ENCODE data around the gene GAPDH. TPM values are rescaled to one million over a fixed set of nuclear protein-coding genes. Genes with fewer than 3 reads are reported as not detected.

Gene GAPDH
- polyA plus RNA-seq, 2 of the 4 experiments (the other 2 are of a cell fraction): 6,463 to 10,036 TPM

GRCh38 chr12:6526201-6526600, 8.1 kb upstream of the GAPDH start:
- Histone ChIP-seq H3K4me3 (no peak overlapping the region), H3K4me2 (no peak overlapping the region), H3K27ac (no peak overlapping the region), H3K9me3 (no peaks in the 10 kb centered on the region), H3K4me1 (peaks cover 2% of the 10 kb centered on the region; the same call in 2 of the 3 replicates)
- ChIA-PET CTCF (interaction anchor here (0.9 to 1.5 kb wide), 7 partner anchors 10 to 116 kb away, joined by 3 to 7 read pairs (median 3); no protein-coding TSS in a partner anchor), POLR2A (no interaction called here)
- DNase-seq (ENCODE audit: low read depth in 1 of 2, low spot score in 1 of 2): no peak
- no peak for ATAC-seq
- no peak for TF ChIP-seq BCL3 (IDR thresholded peaks at IDR 0.05)
- TF ChIP-seq JUNB (IDR thresholded peaks at IDR 0.05): no peak
- TF ChIP-seq GATA3 (IDR thresholded peaks at IDR 0.05; ENCODE audit: borderline replicate concordance): no peak
- no peak for TF ChIP-seq KDM1A (IDR thresholded peaks at IDR 0.05; ENCODE audit: low read depth)
- no peak for TF ChIP-seq FOXS1 (CRISPR knock-in tag; IDR thresholded peaks at IDR 0.05)
- no peak for TF ChIP-seq CEBPB (IDR thresholded peaks at IDR 0.05)
- no peak for TF ChIP-seq MYC (IDR thresholded peaks at IDR 0.05; ENCODE audit: borderline replicate concordance, low read length)
- 86% methylated on average over 7 of the region's 7 CpGs for WGBS (ENCODE audit: missing lambda C conversion rate)
- no peak for FAIRE-seq

- Histone ChIP-seq H3K4me2 (no peak overlapping the region), H3K27ac (no peak overlapping the region), H3K4me3 (no peak overlapping the region), H3K9me3 (no peaks in the 10 kb centered on the region), H3K4me1 (peaks cover 10% of the 10 kb centered on the region)
- no peak for ATAC-seq
- WGBS (ENCODE audit: missing lambda C conversion rate): 90% methylated on average over 19 of the region's 19 CpGs
- CTCF ChIA-PET: interaction anchor here (0.6 to 3.1 kb wide), 9 partner anchors 10 to 418 kb away, joined by 3 to 27 read pairs (median 3); no protein-coding TSS in a partner anchor
- FAIRE-seq: no peak
- no peak for DNase-seq (ENCODE audit: low read depth in 1 of 2, low spot score in 1 of 2)
- POLR2A ChIA-PET: no interaction called here
- TF ChIP-seq TP53 (CRISPR knock-in tag; IDR thresholded peaks at IDR 0.05) (no peak), FOXS1 (CRISPR knock-in tag; IDR thresholded peaks at IDR 0.05) (no peak), USF2 (IDR thresholded peaks at IDR 0.05) (no peak), RAD21 (conservative IDR thresholded peaks at IDR 0.05 in 1 of 2, IDR thresholded peaks at IDR 0.05 in 1 of 2) (no peak), GATA3 (IDR thresholded peaks at IDR 0.05; ENCODE audit: borderline replicate concordance) (no peak), SMC3 (IDR thresholded peaks at IDR 0.05) (no peak), PHF8 (IDR thresholded peaks at IDR 0.05; ENCODE audit: borderline replicate concordance, low read depth) (no peak), MAFK (IDR thresholded peaks at IDR 0.05; ENCODE audit: partially characterized antibody) (no peak), HES2 (IDR thresholded peaks at IDR 0.05) (no peak)
These were observed 7.4 kb upstream of the GAPDH start for GRCh38 chr12:6526766-6527525.

GRCh38 chr12:6527711-6528110, 6.6 kb upstream of the GAPDH start:
- Histone ChIP-seq H3K4me3 (no peak overlapping the region), H3K4me1 (peaks cover 17% of the 10 kb centered on the region), H3K9me3 (no peaks in the 10 kb centered on the region), H3K27ac (no peak overlapping the region), H3K4me2 (no peak overlapping the region)
- ChIA-PET CTCF (interaction anchor here (0.6 to 3.1 kb wide), 7 partner anchors 11 to 419 kb away, joined by 3 to 27 read pairs (median 5); no protein-coding TSS in a partner anchor), POLR2A (no interaction called here)
- 94% methylated on average over 4 of the region's 4 CpGs for WGBS (ENCODE audit: missing lambda C conversion rate)
- no peak for ATAC-seq
- DNase-seq (ENCODE audit: low read depth in 1 of 2, low spot score in 1 of 2): no peak
- TF ChIP-seq SMC3 (IDR thresholded peaks at IDR 0.05): no peak
- TF ChIP-seq HEYL (CRISPR knock-in tag; IDR thresholded peaks at IDR 0.05): no peak
- TF ChIP-seq RNF2 (IDR thresholded peaks at IDR 0.05; ENCODE audit: borderline replicate concordance, low read depth): no peak
- peak; percentile 86 for TF ChIP-seq MAFK (IDR thresholded peaks at IDR 0.05; ENCODE audit: partially characterized antibody)
- TF ChIP-seq CBX2 (IDR thresholded peaks at IDR 0.05; ENCODE audit: borderline replicate concordance, low read depth): no peak
- FAIRE-seq: no peak

Measured in A549 (cell line).